Measurements from ENCODE around the gene GLCE. TPM values are rescaled to one million over a fixed set of nuclear protein-coding genes. Genes with fewer than 3 reads are reported as not detected.

Gene GLCE
- total and polyA plus RNA-seq, 2 donors (not counting 1 experiment from before 2014, with no cell fraction given) = 21.7 to 23.9 TPM

DNA sequence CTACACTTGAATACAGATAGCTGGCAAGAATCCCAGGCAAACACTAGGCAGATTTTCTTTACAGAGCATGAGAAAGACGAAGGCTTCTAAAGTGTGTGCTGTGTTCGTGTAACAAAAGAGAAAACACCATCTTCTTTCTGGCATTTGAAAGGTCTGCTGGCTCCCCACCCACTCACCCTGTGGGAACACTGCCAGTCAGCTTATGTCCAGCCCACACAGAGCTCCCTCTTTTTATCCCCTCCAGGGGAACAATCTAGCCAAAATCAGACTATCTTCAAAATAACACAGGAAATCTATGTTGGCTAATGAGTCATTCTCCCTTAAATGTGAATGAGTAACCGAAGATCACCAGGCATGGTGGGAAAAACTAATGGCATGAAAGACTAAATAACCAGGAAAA is 92.7 kb downstream of the GLCE start:
- Histone ChIP-seq H3K9ac (ENCODE audit: insufficient read depth, low read length) (no peak overlapping the region), H3K4me2 (ENCODE audit: extremely low read depth, insufficient read depth, low read length) (peak overlapping the region; percentile 69), H2AFZ (ENCODE audit: low read length) (peak overlapping the region; percentile 69), H3K79me2 (ENCODE audit: control insufficient read depth, insufficient read depth, low read length) (no peaks in the 10 kb centered on the region), H3K27me3 (ENCODE audit: control insufficient read depth, insufficient read depth, low read length) (no peaks in the 10 kb centered on the region), H3K9me3 (ENCODE audit: control insufficient read depth, insufficient read depth, low read depth, low read length) (no peaks in the 10 kb centered on the region), H3K36me3 (ENCODE audit: control insufficient read depth, insufficient read depth, low read length) (no peaks in the 10 kb centered on the region), H4K20me1 (ENCODE audit: control insufficient read depth, extremely low read depth, insufficient read depth, low read length) (no peaks in the 10 kb centered on the region), H3K27ac (ENCODE audit: insufficient read depth, low read length) (peak overlapping the region; percentile 70), H3K4me3 (replicated peaks in 1 of 4; ENCODE audit: control extremely low read depth in 1 of 4, insufficient read depth in 1 of 4, low read depth in 3 of 4, low read length in 4 of 4) (peak overlapping the region in 1 of 4 experiments; percentile 10), H3K4me1 (ENCODE audit: control insufficient read depth, extremely low read depth, insufficient read depth, low read length) (peaks cover 9% of the 10 kb centered on the region)
- peak; percentile 76 to 95 for DNase-seq (ENCODE audit: low read depth in 2 of 2)
- TF ChIP-seq, protein P1, sequence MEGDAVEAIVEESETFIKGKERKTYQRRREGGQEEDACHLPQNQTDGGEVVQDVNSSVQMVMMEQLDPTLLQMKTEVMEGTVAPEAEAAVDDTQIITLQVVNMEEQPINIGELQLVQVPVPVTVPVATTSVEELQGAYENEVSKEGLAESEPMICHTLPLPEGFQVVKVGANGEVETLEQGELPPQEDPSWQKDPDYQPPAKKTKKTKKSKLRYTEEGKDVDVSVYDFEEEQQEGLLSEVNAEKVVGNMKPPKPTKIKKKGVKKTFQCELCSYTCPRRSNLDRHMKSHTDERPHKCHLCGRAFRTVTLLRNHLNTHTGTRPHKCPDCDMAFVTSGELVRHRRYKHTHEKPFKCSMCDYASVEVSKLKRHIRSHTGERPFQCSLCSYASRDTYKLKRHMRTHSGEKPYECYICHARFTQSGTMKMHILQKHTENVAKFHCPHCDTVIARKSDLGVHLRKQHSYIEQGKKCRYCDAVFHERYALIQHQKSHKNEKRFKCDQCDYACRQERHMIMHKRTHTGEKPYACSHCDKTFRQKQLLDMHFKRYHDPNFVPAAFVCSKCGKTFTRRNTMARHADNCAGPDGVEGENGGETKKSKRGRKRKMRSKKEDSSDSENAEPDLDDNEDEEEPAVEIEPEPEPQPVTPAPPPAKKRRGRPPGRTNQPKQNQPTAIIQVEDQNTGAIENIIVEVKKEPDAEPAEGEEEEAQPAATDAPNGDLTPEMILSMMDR (conservative IDR thresholded peaks at IDR 0.05 in 1 of 2, IDR thresholded peaks at IDR 0.05 in 1 of 2; ENCODE audit: low read depth in 1 of 2, low read length in 2 of 2) = no peak
- no peak for TF ChIP-seq EZH2 (IDR thresholded peaks at IDR 0.05; ENCODE audit: low read length, missing control alignments)

DNA sequence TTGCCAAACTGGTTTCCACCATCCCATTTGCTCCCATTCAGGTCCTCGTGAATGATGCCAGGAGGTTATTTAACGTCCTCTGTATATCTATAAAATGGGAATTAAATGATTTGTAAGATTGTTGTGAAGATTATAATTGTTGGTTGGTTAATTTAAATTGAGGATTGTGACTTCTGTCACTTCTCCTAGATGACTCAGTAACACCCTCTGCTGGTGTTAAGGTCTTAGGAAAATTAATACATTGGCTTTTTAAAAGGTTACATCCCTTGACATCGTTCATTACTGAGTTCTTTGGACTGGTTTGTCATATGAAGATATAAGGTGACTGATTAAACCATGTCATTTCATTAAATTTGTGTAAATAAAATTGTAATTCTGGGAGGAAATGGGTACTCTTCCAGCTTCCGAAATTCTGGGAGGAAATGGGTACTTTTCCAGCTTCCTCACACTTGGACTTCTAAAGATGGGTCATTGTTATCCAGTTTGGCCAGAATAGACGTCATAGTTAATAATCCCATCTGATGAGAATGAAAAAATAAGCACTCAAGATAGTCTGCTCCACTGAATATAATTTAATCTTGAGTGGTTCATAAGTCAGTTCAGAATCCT is 105.0 kb downstream of the GLCE start:
- Histone ChIP-seq H2AFZ (ENCODE audit: low read length) (no peak overlapping the region), H3K27me3 (ENCODE audit: control insufficient read depth, insufficient read depth, low read length) (no peaks in the 10 kb centered on the region), H3K79me2 (ENCODE audit: control insufficient read depth, insufficient read depth, low read length) (no peaks in the 10 kb centered on the region), H3K9ac (ENCODE audit: insufficient read depth, low read length) (no peak overlapping the region), H3K4me1 (ENCODE audit: control insufficient read depth, extremely low read depth, insufficient read depth, low read length) (no peaks in the 10 kb centered on the region), H3K27ac (ENCODE audit: insufficient read depth, low read length) (no peak overlapping the region), H4K20me1 (ENCODE audit: control insufficient read depth, extremely low read depth, insufficient read depth, low read length) (no peaks in the 10 kb centered on the region), H3K4me3 (replicated peaks in 1 of 4; ENCODE audit: control extremely low read depth in 1 of 4, insufficient read depth in 1 of 4, low read depth in 3 of 4, low read length in 4 of 4) (no peak overlapping the region), H3K9me3 (ENCODE audit: control insufficient read depth, insufficient read depth, low read depth, low read length) (no peaks in the 10 kb centered on the region), H3K4me2 (ENCODE audit: extremely low read depth, insufficient read depth, low read length) (no peak overlapping the region), H3K36me3 (ENCODE audit: control insufficient read depth, insufficient read depth, low read length) (no peaks in the 10 kb centered on the region)
- DNase-seq (ENCODE audit: low read depth in 2 of 2) = peak; percentile 25 to 49
- TF ChIP-seq, protein P1 (conservative IDR thresholded peaks at IDR 0.05 in 1 of 2, IDR thresholded peaks at IDR 0.05 in 1 of 2; ENCODE audit: low read depth in 1 of 2, low read length in 2 of 2) = peak; percentile 25 to 48
- no peak for TF ChIP-seq EZH2 (IDR thresholded peaks at IDR 0.05; ENCODE audit: low read length, missing control alignments)

DNA sequence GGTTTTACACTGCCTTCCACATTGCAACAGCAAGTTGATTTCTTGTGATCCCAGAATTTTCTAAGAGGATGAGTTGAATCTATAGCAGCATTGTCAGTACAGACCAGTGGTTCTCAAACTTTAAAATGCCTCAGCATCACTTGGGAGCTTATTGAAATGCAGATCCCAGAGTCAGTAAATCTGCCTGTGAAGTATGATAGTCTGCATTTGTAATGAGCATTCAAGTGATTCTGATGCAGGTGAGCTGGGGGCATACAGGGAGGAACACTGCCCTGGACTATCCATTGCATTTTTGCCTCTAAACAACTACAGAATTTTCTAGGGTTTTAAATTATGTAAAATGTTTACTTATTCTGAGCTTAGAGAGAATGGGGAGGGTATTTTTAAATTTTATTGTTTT is 110.8 kb downstream of the GLCE start:
- Histone ChIP-seq H3K4me3 (replicated peaks in 1 of 4; ENCODE audit: control extremely low read depth in 1 of 4, insufficient read depth in 1 of 4, low read depth in 3 of 4, low read length in 4 of 4) (no peak overlapping the region), H3K4me2 (ENCODE audit: extremely low read depth, insufficient read depth, low read length) (no peak overlapping the region), H3K79me2 (ENCODE audit: control insufficient read depth, insufficient read depth, low read length) (no peaks in the 10 kb centered on the region), H3K9ac (ENCODE audit: insufficient read depth, low read length) (no peak overlapping the region), H3K9me3 (ENCODE audit: control insufficient read depth, insufficient read depth, low read depth, low read length) (no peaks in the 10 kb centered on the region), H4K20me1 (ENCODE audit: control insufficient read depth, extremely low read depth, insufficient read depth, low read length) (no peaks in the 10 kb centered on the region), H2AFZ (ENCODE audit: low read length) (no peak overlapping the region), H3K36me3 (ENCODE audit: control insufficient read depth, insufficient read depth, low read length) (no peaks in the 10 kb centered on the region), H3K27ac (ENCODE audit: insufficient read depth, low read length) (no peak overlapping the region), H3K4me1 (ENCODE audit: control insufficient read depth, extremely low read depth, insufficient read depth, low read length) (no peaks in the 10 kb centered on the region), H3K27me3 (ENCODE audit: control insufficient read depth, insufficient read depth, low read length) (no peaks in the 10 kb centered on the region)
- no peak for DNase-seq (ENCODE audit: low read depth in 2 of 2)
- TF ChIP-seq EZH2 (IDR thresholded peaks at IDR 0.05; ENCODE audit: low read length, missing control alignments) = no peak
- TF ChIP-seq, protein P1 (conservative IDR thresholded peaks at IDR 0.05 in 1 of 2, IDR thresholded peaks at IDR 0.05 in 1 of 2; ENCODE audit: low read depth in 1 of 2, low read length in 2 of 2) = no peak

All from fibroblast of lung (primary cell).